KOPT-K1 (cell line): Measurements from ENCODE around the gene ICAM3.

Source experiments
- H3K27ac ChIP-seq: fragments of 200-600 bp; sonication (generic); 2 replicates; pipeline ENCODE4 v1.5.1; 2016; ENCODE audit warnings: antibody characterized with exemption, mild to moderate bottlenecking, low read depth, low read length; ENCODE audit not compliant: poor library complexity, severe bottlenecking
- H3K36me3 ChIP-seq: fragments of 200-600 bp; sonication (generic); 2 replicates; pipeline ENCODE4 v1.5.1; 2017; ENCODE audit warnings: antibody characterized with exemption, mild to moderate bottlenecking, low read length, moderate library complexity; ENCODE audit not compliant: insufficient read depth
- H3K9me3 ChIP-seq: fragments of 200-600 bp; sonication (generic); 2 replicates; pipeline ENCODE4 v1.5.1; 2017; ENCODE audit warnings: antibody characterized with exemption, low read length, mild to moderate bottlenecking; ENCODE audit not compliant: insufficient read depth, poor library complexity, severe bottlenecking

The ICAM3 gene

DNA sequence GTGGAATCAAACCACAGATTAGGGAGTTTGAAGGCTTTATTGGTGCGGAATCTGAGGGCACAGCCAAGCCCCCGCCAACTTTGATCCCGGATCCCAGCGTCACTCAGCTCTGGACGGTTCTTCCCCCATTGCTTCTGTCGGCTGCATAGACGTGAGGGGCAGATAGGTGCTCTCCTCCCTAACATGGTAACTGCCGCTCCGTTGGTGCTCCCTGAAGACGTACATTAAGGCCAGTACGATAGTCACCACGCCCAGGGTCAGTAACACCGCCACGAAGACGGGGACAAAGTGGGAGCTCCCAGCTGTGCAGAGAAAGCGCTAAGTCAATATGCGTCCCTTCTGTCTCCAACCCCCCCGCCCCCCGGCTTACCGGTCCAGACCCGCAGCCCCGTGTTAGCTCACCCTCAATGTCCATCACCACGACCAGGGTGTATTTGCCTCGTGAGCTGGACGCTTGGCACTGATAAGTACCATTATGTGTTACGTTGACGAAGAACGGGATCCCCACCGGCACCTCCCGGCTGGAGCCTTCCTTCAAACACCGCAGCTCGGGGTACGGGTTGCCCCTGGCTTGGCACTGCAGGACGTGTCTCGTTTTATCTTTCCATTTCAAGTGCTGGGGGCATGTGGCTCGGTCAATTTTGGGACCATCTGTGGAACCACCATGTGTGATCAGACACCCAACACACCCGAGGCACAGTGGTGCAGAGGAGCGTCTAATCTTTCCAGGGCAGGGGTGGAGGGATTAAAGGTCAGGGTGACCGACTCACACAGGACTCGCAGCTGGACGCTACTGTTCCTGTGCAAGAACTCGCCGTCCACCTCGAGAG, 5.5 kb downstream of the ICAM3 start:
- H3K9me3 ChIP-seq, result no peaks in the 10 kb centered on the region
- peaks cover 57% of the 10 kb centered on the region for H3K36me3 ChIP-seq
- H3K27ac ChIP-seq, result peak overlapping the region; percentile 97

DNA sequence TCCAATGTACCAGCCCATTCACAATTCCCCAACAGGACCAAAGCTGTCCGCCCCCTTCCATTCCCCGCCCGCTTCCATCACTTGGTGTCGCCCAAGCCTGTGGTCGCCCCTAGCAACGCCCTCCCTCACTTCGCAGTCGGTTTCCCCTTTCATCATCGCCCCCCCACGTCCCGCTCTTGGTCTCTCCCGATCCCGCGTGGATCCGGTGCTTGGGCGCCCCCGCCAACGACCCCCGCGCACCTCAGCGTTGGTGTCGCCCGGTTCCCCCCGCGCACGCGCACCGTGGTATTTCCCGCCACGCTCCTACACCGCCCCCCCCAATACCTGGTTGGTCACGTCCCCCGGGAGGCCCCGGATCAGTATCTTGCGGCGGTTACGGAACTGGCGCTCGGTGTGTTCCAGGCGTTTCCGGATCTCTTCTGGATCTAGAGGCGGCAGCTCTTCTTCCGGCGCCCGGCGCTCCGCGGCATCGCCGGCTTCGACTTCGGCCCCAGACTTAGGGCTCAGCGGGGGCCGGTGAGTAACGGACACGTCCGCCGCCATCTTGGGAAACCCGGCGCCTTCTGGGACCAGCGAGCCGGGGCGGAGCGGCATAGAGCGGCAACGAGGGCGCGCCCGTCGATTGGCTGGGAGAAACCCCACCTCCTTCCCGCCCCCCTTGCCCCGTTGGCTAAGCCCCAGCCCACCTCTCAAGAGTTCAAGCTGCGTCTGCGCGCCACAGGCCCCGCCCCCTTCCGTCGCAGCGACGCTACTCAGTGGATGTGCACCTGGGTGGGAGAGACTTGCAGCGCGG, 6.3 kb downstream of the ICAM3 start, which contains the start of gene RAVER1:
Gene RAVER1 (minus strand): TSS at position 565 of the 793 bp plus-strand sequence. CDS start 22 bp downstream, at position 543.
- peaks cover 65% of the 10 kb centered on the region for H3K36me3 ChIP-seq
- no peaks in the 10 kb centered on the region for H3K9me3 ChIP-seq
- peak within 1 kb of the TSS; percentile 97 for H3K27ac ChIP-seq

DNA sequence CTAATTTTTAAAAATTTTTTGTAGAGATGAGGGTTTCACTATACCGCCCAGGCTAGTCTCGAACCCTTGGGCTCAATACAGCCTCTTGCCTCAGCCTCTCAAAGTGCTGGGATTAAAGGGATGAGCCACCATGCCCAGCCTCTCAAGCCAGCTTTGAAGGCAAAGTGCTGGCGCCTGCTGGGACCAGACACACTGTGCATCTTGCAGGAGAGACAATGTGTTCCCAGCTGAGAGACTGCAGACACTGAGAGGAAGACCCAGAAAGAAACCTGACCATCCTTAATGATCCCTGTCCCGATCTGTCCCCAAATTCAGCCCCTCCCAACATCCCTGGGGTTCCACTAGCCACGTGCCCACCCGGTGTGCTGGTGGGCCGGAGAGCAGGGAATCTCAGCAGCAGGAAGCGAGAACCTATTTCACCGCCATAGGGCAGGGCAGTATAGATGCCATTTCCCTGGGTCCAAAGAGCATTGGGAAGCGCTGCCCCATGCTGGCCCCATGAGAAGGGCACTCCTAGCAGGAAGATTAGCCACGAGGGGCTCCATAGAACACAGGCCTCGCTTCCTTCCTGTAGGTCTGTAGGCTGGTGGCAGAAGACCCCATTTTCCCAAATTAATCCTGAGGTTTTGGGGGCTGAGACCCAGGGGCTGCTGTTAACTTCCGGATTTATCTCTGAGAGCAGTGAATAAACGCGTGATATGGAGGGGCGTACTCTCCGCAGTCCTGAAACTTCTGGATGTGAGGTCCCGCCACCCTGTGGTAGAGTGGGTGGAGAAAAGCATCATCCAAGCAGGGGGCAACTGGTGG, 7.1 kb downstream of the ICAM3 start:
- H3K27ac ChIP-seq, result peak overlapping the region; percentile 97
- peaks cover 73% of the 10 kb centered on the region for H3K36me3 ChIP-seq

GRCh38 chr19:10329555-10329954, 9.9 kb downstream of the ICAM3 start:
- H3K36me3 ChIP-seq, result peaks cover 82% of the 10 kb centered on the region
- no peaks in the 10 kb centered on the region for H3K9me3 ChIP-seq
- no peak overlapping the region for H3K27ac ChIP-seq

More for the DNA sequence above, 7.1 kb downstream of the ICAM3 start:
- no peaks in the 10 kb centered on the region for H3K9me3 ChIP-seq

DNA sequence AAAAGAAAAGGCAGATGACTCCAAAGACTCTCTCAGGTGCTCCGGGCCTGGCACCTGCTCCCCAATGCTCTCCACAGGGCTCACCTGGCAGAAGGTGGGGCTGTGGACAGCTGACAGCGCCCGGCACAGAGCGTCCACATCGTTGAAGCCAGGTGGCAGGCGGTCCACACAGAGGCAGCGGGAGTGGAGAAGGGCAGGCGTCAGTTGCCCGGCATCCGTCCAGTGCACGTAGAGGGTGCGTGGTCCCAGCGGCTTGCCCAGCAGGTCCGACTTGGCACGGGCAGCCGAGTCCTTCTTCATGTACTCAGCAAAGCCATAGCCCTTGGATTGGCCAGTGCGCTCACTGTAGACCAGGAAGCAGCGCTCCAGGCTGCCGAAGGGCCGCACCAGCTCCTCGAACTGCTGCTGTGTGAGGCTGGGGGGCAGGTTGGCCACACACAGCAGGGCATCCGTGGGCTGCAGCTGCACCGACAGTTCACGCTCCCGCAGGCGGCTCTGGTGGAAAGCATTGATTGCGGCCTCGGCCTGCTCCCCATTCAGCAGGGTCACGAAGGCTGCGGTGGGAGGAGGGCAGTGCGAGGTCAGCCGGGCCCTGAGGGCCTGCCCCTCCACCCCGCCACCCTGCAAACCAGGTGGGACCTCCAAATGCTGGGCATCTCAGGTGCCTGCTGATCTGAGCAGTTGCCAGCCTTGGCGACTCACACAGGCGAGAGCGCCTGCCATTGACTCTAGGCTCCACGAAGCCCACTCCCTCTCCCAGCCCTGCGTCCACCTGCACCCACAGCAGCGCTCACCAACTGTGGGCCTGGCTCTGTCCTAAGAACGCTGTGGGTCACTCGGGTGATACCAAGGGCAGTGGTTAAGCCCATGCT, 10.6 kb downstream of the ICAM3 start:
- Histone ChIP-seq H3K9me3 (no peaks in the 10 kb centered on the region), H3K27ac (no peak overlapping the region), H3K36me3 (peaks cover 85% of the 10 kb centered on the region)

GRCh38 chr19:10327793-10328192, 11.6 kb downstream of the ICAM3 start:
- H3K36me3 ChIP-seq, result peaks cover 95% of the 10 kb centered on the region
- no peaks in the 10 kb centered on the region for H3K9me3 ChIP-seq
- H3K27ac ChIP-seq, result no peak overlapping the region

GRCh38 chr19:10325732-10326131, 13.7 kb downstream of the ICAM3 start:
- Histone ChIP-seq H3K27ac (no peak overlapping the region), H3K36me3 (peaks cover 100% of the 10 kb centered on the region), H3K9me3 (no peaks in the 10 kb centered on the region)

DNA sequence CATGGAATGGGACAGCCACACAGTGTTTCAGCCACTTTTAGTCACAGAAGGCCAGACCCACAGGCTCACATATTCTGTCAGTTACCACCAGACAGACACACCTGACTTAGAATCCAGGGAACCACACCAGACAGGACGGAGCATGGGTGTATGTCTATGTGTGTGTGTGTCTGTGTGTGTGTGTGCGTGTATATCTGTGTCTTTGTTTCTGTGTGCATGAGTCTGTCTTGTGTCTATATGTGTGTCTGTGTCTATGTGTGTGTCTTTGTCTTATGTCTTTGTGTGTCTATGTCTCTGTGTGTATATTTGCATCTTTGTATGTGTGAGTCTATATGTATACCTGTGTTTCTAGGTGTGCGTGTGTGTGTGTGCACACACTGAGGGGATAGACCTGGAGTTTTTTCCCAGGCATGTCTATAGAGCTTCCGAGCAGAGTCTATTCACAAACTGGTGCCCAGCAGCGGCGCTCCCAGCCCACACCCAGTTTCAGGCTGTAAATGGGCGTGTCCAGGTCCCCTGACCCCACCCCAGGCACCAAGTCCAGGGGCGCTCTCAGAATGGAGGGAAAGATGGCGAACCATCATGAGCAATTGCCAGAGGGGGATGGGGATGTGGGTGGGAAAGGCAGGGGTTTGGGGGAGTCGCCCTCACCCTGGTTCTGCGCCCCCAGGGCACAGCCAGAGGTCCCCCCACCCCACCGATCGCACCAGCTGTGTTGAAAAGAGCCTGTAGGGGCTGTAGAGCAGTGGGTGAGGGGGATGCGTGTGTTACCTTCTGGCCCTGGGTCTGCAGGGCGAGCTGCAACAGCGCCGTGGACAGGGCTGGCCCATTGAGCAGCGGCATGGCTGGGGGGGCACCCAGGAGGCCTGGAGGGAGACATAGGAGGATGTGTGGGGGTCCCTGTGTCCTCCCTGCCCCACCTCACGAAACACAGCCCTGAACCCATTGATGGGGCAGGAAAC, 17.3 kb downstream of the ICAM3 start:
- H3K36me3 ChIP-seq, result peaks cover 100% of the 10 kb centered on the region
- no peak overlapping the region for H3K27ac ChIP-seq
- H3K9me3 ChIP-seq, result no peaks in the 10 kb centered on the region

DNA sequence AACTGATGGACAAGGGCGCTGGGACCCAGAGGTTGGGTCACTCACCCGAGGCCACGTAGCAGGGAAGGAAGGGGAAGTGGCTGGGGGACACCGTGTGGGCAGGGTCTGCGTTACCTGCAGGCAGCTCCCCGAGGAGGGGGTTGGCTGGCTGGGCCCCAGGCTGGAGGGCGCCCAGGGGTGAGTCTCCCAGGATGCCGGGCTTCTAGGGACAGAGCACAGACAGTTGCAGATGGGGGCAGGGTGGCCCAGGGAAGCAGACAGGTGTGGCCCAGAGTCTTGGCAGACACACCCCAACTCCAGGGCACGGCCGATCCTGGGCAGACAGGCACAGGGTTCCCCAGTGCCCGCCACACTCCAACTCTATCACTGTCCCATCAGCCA, 18.0 kb downstream of the ICAM3 start:
- Histone ChIP-seq H3K36me3 (peaks cover 100% of the 10 kb centered on the region), H3K9me3 (no peaks in the 10 kb centered on the region), H3K27ac (no peak overlapping the region)

GRCh38 chr19:10320602-10321416, 18.6 kb downstream of the ICAM3 start:
- no peak overlapping the region for H3K27ac ChIP-seq
- peaks cover 100% of the 10 kb centered on the region for H3K36me3 ChIP-seq
- no peaks in the 10 kb centered on the region for H3K9me3 ChIP-seq

GRCh38 chr19:10318807-10319682, 20.4 kb downstream of the ICAM3 start:
- Histone ChIP-seq H3K27ac (no peak overlapping the region), H3K9me3 (no peaks in the 10 kb centered on the region), H3K36me3 (peaks cover 82% of the 10 kb centered on the region)

GRCh38 chr19:10317857-10318462, 21.5 kb downstream of the ICAM3 start:
- no peaks in the 10 kb centered on the region for H3K9me3 ChIP-seq
- H3K36me3 ChIP-seq, result peaks cover 71% of the 10 kb centered on the region
- H3K27ac ChIP-seq, result no peak overlapping the region
